GM18520 (cell line): ENCODE data around the gene TNFSF9.
A peak's percentile ranks its signal among the peaks of the same experiment; 100 is the strongest.
"Not testable (repeated sequence)": the region's sequence is repeated elsewhere in the genome, so short reads cannot be mapped to it uniquely, and the experiment has no call there.

Experiments used
- ATAC-seq: cut with Tn5 transposase; IDR thresholded peaks from one replicate; pipeline ENCODE4 v1.9.1; 2021; ENCODE audit not compliant: unreplicated experiment

The TNFSF9 gene

DNA sequence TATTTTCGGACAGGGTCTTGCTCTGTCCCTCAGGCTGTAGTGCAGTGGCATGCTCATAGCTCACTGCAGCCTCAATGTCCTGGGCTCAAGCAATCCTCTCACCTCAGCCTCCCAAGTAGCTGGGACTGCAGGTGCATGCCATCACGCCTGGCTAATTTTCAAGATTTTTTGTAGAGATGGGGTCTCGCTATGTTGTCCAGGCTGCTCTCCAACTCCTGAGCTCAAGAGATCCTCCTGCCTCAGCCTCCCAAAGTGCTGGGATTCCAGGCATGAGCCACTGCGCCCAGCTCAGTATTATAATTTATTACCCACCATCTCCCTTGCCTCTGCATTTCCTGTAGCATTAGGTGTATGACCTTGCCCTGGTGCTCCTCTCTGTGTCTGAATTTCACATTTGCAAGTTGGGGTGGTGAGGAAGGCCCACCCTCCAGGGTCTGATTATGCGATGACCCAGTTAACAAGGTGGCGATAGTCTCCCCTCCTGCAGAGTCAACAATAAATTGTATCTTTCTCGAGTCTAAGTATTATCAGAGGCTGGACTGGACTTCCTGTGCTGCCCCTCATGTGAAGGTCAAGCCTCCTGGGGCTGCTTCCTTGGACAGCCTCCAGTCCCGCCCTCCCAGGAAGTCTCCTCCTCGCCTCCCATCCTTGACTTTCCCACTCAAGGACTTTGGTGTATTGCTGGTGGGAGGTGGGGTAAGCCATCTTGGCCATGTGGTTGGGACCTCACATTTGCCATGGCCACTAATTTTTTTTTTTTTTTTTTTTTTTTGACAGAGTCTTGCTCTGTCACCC, 27.2 kb upstream of the TNFSF9 start:
- no peak for ATAC-seq

DNA sequence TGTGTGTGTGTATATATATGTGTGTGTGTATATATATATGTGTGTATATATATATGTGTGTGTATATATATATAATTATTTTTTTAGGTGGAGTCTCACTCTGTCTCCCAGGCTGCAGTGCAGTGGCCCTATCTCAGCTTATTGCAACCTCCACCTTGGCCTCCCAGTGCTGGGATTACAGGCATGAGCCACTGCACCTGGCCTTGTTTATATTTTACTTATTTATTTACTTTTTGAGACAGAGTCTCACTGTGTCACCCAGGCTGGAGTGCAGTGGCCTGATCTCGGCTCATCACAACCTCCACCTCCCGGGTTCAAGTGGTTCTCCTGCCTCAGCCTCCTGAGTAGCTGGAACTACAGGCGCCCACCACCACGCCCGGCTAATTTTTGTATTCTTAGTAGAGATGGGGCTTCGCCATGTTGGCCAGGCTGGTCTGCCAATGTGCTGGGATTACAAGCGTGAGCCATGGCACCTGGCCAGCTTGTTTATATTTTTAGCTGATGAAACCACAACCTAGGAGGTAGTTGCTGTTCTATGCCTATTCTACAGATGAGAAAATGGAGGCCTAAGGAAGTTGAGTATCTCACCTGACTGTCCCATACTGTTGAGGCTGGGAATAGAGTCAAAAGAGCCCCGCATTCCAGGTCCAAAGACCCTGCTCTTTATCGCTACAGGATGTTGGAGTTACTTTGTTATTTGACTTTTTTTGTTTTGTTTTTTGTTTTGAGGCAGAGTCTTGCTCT, 22.6 kb upstream of the TNFSF9 start:
- not testable (repeated sequence) for ATAC-seq

DNA sequence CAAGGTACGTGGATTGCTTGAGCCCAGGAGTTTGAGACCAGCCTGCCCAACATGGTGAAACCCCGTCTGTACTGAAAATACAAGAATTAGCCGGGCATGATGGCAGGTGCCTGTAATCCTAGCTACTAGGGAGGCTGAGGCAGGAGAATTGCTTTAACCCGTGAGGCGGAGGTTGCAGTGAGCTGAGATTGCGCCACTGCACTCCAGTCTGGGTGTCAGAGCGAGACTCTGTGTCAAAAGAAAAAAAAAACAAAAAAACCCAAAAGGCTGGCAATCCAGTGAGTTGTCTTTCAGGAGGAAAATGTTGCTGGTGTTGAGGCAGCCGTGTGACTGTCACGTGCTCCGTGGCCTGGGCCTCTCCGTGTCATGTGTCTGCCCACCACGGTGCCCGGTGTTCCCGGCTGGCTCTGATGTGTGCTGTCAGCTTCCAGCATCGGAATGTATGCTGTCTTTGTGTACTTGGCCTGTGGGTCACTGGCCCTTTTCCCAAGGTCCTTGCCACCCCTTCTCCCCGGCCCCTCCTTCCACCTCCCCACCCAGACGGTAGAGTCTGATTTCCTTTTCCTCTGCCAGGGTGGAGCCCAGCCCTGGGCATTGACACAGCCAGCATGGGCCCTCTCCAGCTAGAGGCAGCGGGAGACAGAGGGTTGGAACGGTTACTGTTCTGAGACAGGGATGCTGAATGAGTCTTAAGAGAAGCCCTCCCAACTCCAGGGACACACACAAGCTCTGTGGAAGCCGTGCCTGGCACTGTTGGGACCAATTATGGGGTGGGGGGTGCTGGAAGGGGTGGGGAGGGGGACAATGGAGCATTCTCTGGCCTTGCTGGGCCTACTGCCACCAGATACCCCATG, 21.5 kb upstream of the TNFSF9 start:
- ATAC-seq: no peak

DNA sequence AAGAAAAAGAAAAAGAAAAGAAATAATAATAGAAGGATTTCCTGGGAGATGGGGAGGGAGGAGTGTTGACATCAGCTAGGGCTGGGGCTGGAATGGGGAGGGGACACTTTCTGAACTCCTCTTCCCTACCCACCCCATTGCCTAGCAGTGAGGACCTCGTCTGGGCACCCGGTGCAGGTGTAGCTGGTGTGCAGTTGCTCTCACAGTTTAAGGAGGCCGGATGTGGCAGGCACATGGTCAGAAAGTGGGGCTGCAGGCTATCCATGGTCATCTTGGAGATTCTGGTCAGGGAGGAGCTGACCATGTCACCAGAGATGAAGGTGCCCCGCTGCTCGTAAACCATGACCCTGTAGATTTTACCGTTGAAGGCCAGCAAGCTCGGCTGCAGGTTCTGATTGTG, 20.2 kb upstream of the TNFSF9 start:
- ATAC-seq: no peak

DNA sequence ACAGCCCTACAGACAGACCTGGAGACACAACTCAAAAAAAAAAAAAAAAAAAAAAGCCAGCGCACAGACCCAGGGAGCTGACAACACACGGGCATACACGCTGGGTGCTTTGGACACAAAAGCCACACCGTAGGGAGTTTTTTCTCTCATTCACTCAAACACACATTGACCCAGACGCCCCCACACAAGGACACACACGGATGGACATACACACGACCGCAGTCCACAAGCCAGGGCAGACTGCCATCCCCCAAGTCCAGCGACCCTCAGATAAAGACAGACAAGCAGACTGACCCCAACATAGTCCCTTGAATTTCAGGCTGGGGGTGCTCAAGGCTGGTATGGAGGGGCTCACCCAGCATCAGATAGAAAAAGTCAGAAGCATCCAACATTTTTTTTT, 16.7 kb upstream of the TNFSF9 start:
- no peak for ATAC-seq

DNA sequence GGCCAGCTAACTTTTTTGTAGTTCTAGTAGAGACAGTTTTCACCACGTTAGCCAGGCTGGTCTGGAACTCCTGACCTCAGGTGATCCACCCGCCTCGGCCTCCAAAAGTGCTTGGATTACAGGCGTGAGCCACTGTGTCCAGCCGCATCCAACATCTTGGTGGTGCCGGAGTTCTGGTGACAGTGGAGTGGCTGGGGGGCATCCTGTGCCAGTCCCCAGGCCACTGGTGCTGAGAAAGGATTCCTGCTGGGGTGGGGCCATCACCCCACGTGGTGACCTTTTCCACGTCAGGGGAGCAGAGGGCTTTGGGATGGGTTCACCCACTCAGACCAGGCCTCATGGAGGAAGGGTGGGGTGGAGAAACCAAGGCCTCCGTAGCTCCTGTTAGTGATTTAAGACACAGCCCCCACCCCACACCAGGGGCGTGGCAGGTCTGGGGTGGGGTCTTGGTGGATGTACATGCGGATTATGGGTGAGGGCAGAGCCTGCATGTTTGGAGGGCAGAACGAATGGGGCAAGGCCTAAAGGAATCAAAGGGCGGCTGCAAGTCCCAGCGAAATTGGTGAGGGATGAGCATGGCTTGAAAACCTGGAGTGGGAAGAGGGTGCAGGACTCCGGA, 15.8 kb upstream of the TNFSF9 start:
- no peak for ATAC-seq

DNA sequence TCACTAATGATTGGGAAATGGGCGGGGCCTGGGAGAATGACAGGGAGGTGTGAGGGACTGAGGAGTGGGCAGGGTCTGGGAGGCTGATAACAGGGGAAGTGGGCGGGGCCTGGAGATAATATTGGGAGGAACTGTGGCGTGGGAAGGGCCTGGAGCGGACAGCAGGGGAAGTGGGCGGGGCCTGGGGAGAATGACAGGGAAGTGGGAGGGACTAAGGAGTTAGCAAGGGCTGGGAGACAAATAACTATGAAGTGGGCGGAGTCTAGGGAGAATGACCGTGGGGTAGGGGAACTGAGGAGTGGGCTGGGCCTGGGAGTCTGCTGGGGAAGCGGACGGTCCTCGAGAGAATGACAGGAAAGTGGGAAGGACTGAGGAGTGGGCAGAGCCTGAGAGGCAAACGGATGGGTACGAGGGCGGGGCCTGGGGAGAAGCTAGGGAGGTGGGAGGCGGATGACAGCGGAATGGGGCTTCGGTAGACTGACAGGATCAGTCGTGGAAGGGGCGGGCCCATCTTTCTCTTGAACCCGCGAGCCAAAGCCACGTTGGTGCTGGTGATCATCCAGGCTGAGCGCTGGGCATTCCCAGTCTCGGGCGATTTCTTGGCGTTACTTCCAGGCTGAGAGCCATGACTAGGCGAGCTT, 14.7 kb upstream of the TNFSF9 start:
- no peak for ATAC-seq

DNA sequence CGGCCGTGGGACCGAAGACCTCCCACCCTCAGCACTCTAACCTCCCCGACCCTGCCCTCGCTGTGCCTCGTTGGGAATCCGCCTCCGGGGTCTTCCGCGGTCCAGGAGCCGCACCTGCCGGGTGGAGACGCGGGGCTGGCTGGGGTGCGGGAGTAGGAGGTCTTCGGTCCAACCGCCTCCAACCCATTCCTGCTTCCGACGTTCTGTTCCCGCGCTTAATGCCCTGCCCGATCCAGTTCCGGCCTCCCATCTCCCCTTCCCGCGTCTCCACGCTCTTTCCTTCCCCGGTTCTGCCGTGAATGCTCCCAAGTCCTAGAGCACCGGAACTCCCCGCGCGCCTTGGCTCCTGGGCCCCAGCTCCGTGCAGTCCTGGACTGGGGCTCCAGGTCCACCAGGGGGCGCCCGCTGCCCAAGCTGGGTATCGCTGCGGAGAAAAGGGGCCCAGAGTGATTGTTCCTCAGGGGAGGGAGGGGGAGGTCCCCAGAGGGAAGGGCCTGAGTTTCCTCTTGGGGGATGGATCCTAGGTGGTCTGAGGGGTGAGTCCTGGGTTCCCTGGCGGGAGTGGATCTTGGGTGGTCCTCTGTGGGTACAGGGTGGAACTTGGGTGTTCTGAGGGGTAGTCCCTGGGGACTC, 14.1 kb upstream of the TNFSF9 start:
- ATAC-seq: peak; percentile 33

DNA sequence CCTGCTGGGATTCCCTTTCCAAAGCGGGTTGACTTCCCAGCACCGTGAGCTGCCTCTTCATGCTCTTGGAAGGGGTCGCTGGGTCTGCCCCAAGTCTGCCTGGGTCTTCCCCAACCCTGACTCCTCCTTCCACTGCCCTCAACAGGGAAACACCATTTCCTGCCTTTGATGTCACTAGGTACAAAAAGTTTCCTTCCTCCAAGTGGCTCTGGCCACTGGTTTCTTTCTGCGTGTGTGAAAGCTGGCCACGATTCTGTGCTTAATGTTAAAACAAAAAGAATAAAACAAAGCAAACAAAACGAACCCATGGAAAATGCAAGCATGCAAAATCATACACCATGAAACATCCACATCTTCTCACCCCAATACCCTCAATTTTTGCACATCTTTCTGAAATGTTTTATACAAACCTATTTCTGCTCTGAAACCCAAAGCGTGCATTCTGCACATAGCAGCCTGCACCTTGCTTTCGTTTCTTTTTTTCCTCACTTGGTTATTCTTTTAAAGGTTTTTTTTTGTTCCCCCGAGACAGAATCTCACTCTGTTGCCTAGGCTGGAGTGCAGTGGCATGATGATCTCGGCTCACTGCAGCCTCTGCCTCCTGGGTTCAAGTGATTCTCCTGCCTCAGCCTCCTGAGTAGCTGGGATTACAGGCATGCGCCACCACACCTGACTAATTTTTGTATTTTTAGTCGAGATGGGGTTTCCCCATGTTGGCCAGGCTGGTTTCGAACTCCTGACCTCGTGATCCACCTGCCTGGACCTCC, 12.5 kb upstream of the TNFSF9 start:
- peak; percentile 31 for ATAC-seq

DNA sequence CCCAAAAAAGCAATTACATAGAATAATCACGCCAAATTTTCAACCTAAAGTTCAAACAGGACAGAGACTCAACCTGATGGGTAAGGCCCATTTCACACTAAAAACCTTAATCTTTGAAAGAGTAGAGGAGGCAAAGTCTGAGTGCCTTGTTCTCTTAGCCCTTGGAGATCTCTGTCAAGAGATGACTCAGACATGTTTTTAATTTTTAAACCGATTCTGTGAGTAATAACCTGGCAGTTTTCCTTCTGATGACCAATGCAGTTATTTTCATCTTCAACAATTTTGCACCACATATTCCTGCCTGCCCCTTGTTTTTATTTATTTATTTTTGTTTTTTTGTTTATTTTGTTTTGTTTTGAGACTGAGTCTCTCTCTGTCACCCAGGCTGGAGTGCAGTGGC, 11.5 kb upstream of the TNFSF9 start:
- no peak for ATAC-seq

DNA sequence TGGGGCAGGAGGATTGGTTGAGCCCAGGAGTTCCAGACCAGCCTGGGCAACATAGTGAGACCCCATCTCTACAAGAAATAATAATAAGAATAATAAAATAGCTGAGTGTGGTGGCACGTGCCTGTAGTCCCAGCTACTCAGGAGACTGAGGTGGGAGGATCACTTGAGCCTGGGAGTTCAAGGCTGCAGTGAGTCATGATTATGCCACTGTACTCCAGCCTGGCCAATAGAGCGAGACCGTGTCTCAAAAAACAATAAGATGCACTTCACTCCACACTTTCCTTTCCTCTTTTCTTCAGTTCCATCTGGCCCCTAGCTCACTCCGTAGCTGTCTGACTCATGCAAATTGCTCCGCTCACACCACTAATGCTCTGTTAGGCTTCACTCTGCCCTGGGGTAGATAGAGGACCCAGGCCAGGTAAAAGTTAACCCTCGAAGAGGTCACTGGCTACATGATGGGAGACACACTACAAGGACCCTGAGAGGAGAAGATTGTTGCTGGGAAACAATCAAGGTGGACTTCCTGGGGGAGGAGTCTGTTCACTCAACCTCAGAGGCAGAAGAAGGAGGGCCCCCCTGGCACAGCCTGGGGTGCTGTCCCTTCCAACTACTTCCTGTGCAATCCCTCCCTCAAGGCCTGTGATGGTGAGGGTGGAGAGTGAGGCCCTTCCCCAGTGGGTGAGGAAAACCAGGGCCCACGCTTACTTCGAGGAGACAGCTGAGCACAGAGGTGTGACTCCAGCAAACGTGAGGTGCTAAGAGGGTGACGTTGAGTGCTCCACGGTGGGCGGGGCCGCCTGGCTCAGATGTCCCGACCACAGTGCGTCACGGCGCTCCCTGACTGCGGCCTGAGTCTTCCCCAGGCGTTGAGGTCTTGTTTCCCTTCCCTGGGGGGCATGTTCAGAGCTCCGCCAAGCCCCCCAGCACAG, 8.8 kb upstream of the TNFSF9 start:
- peak; percentile 28 for ATAC-seq

DNA sequence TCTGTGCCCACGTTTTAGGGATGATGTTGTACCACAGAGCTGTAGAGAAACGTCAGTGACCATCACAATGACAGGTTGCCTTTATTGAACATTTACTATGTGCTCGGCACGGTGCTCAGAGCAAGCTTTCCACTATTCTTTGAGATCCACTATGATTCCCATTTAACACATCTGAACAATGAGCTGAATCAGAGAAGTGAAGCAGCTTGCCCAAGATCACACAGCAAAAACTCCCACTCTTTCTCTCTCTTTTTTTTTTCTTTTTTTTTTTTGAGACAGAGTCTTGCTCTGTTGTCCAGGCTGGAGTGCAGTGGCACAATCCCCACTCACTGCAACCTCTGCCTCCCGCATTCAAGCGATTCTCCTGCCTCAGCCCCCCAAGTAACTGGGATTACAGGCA, 8.1 kb upstream of the TNFSF9 start:
- ATAC-seq: no peak

DNA sequence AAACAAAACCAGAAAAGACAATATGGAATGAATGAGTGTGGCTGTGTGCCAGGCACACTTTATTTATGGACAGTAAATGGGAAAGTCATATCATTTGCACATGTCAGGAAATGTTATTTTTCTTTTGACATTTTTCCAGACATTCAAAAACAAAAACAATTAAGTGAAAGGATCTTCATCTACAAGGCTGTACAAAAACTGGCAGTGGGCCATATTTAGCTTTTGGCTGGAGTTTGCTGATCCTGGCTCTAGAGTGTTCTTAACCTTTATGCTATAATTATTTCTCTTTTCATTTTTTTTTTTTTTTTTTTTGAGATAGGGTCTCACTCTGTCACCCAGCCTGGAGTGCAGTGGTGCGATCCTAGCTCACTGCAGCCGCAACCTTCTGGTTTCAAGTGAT, 6.5 kb upstream of the TNFSF9 start:
- no peak for ATAC-seq

DNA sequence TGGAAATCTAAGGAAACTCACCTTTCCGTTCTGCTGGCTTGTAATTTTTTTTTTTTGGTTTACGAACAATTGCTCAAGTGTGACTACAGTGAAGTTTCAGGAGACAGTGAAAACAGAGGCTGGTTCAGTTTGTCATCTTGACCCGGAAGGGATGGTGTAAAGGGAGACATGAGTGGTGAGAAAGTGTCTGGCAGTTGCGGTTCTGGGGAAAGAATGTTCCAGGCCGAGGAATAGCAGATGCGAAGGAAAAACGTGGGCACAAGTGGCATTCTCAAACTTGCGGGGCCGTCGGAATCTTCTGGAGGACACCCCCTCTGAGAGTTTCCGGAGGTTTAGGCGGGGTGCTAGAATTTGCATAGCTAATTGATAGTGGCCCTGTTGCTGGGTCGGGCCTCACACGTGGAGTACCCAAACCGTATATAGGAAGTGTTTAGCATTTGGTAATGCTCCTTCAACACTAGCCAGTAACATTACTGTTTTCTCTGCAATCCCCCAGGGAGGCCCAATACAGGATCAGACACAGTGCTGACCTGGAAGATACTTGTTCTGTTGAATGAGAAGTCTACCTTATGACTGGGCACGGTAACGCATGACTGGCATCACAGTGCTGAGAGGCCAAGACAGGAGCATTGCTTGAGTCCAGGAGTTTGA, 2.8 kb upstream of the TNFSF9 start:
- ATAC-seq: peak; percentile 31

DNA sequence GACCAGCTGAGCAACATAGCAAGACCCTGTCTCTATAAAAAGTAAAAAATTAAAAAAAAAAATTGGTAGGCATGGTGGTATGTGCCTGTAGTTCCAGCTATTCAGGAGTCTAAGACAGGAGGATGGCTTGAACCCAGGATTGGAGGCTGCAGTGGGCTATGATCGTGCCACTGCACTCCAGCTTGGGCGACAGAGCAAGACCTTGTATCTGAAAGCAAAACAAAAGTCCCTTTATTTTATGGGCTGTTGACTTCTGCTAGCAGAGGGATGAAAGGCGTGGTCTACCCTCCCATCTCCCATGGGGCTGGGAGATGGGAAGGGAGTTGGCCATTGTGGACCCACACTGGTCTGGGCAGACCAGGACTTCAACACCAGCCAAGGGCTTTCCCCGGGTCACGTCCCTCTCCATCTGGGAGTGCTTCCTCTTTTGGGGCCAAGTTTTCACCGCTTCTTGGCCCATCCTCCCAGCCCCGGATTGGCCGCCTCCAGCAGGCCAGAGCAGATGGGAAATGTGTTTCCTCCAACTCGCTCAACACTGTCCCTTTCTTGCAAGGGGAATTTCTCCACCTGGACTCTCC, 2.2 kb upstream of the TNFSF9 start:
- ATAC-seq: no peak

DNA sequence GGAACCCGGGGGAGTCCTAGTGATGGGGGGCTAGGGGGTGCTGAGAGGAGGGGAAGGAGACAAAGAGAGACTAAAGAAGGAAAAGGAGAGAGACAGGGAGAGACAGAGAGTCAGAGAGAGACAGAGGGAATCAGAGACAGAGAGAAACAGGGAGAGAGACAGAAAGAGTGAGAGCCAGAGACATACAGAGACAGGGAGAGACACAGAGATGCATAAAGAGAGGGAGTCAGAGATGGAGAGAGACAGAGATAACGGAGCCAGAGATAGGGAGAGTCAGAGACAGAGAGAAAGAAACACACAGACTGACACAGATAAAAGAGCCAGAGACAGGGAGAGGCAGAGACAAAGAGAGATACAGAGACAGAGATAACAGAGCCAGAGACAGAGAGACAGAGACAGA, 1.5 kb upstream of the TNFSF9 start:
- no peak for ATAC-seq

DNA sequence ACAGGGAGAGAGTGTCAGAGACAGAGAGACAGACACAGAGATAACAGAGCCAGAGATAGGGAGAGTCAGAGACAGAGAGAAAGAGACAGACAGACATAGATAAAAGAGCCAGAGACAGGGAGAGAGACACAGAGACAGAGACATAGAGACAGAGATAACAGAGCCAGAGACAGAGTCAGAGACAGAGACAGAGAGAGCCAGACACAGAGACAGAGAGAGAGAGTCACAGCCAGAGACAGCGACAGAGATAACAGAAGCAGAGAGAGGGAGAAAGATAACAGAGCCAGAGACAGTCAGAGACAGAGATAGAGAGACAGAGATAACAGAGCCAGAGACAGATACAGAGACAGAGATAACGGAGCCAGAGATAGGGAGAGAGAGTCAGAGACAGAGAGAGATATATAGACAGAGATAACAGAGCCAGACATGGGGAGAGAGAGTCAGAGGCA, 865 bp upstream of the TNFSF9 start:
- no peak for ATAC-seq
